PFSK-1 (cell line): Measurements from ENCODE around the gene ADORA2B.

Source experiments
- FOXP2 ChIP-seq: optimal IDR thresholded peaks from 2 replicates; pipeline ENCODE3; 2011; ENCODE audit warnings: borderline replicate concordance, control low read depth, inconsistent platforms; ENCODE audit not compliant: insufficient read depth; ENCODE audit errors: extremely low read length, extremely low read depth
- POLR2AphosphoS5 ChIP-seq: IDR thresholded peaks from 2 replicates; pipeline ENCODE4 v1.6.1; 2012; ENCODE audit warnings: low read depth, mild to moderate bottlenecking, control low read depth, low read length, moderate library complexity
- REST ChIP-seq, 2 experiments: IDR thresholded peaks; 2 replicates each; pipeline versions ENCODE4 v1.6.1 to v1.8.0; 2011 to 2012; ENCODE audit warnings: low read depth in 2 of 2, low read length in 2 of 2, control low read depth in 1 of 2, inconsistent platforms in 1 of 2, mild to moderate bottlenecking in 1 of 2, moderate library complexity in 1 of 2; ENCODE audit not compliant: insufficient read depth in 1 of 2
- SIN3A ChIP-seq: IDR thresholded peaks from 2 replicates; pipeline ENCODE4 v1.6.1; 2012; ENCODE audit warnings: mild to moderate bottlenecking, low read length, moderate library complexity, borderline replicate concordance; ENCODE audit not compliant: insufficient read depth
- TAF1 ChIP-seq: IDR thresholded peaks from 2 replicates; pipeline ENCODE4 v1.6.1; 2012; ENCODE audit warnings: low read length, control low read depth, borderline replicate concordance; ENCODE audit not compliant: insufficient read depth

ADORA2B gene

GRCh38 chr17:15918261-15918660 lies 26.7 kb upstream of the ADORA2B start:
- TF ChIP-seq FOXP2 (no peak), POLR2AphosphoS5 (no peak), TAF1 (no peak), REST (IDR thresholded peaks at IDR 0.05; ENCODE audit: insufficient read depth in 1 of 2, low read depth in 2 of 2, low read length in 2 of 2) (no peak), SIN3A (no peak)

- TF ChIP-seq FOXP2 (no peak), SIN3A (no peak), POLR2AphosphoS5 (no peak), TAF1 (no peak), REST (IDR thresholded peaks at IDR 0.05; ENCODE audit: insufficient read depth in 1 of 2, low read depth in 2 of 2, low read length in 2 of 2) (no peak)
These were observed 26.2 kb upstream of the ADORA2B start for GRCh38 chr17:15918661-15919259.

DNA sequence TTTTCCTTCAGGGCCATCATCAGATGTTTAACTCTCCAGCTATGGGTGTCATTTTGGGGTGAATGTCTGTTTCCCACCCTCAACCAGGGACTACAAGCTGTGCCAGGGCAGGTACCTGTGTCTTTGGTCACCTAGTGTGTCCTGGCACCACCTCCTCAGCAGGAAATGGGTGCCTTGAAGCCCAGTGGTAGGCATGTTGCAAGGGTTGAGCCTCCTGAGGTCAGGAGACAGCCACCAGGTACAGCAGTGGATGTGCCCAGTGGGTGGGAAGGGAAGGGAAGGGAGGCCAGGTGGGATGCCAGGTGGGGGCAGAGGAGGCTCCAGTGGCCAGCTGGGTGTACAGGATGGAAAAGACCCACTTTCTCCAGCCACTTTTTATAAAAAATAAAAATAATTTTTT lies 25.5 kb upstream of the ADORA2B start:
- TF ChIP-seq FOXP2 = no peak
- no peak for TF ChIP-seq REST (IDR thresholded peaks at IDR 0.05; ENCODE audit: insufficient read depth in 1 of 2, low read depth in 2 of 2, low read length in 2 of 2)
- TF ChIP-seq POLR2AphosphoS5 = no peak
- TF ChIP-seq SIN3A = no peak
- no peak for TF ChIP-seq TAF1

- TF ChIP-seq SIN3A (no peak), REST (IDR thresholded peaks at IDR 0.05; ENCODE audit: insufficient read depth in 1 of 2, low read depth in 2 of 2, low read length in 2 of 2) (no peak), POLR2AphosphoS5 (no peak), FOXP2 (no peak), TAF1 (no peak)
These were observed 24.1 kb upstream of the ADORA2B start for GRCh38 chr17:15920758-15921239.
